ENCODE data around the gene SPRED1.

Gene SPRED1

DNA sequence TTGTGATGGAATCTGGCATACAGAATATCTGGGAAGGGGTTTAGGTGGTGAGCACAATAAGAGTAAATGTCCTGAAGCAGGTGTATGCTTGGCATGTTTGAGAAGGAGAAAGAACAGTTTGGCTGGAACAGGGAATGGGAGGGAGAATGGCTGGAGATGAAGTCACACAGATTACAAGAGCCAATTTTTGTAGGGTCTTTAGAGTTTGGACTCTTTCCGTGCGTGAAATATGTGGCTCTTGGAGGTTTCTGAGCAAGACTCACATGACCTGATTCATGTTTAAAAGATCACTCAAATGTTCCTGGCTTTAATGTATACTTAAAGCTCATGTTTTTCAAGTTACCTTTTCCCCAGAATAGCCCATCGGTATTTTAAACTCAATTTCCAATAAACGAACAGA lies 32.8 kb downstream of the SPRED1 start:
- no peak for DNase-seq

GRCh38 chr15:38294126-38294525 lies 41.5 kb downstream of the SPRED1 start:
- no peak for DNase-seq

GRCh38 chr15:38297623-38298388 lies 45.2 kb downstream of the SPRED1 start:
- DNase-seq: no peak

- no peak for DNase-seq
Observed at GRCh38 chr15:38299216-38299615, 46.6 kb downstream of the SPRED1 start.

DNA sequence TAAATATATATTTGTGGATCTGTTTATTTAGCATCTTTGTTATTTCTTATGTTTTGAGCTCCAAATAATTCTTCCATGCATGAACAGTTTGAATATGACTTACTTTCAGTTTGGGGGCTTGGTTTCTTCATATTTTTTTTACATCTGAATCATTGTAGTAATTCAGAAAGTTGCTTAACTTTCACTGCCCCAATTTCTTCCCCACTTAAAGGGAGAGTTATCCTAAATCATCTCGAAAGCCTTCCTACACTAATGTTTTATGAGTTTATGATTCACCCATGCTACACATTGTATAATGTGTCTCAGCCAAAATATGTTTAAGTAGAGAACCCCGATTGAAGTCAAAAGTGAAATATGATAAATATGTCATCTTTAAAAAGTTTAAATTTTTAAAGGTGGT lies 47.8 kb downstream of the SPRED1 start:
- no peak for DNase-seq

DNA sequence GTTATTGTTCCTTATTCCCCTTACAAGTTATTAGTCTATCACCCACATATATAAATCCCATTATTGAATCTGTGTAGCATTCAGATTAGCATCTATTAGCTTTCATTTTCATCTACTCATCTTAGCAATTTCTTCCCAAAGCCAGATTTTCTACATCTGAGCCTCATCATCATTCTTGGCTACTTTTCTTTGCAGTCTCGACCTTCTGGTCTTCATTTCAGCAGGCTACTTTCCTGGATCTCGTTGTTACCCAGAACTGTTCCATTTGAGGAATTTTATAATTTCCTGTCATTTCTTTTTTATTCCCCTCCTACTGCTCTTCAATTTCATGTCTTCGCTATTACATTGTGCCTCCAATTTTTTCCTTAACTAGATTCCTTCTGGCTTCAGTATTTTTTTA lies 51.8 kb downstream of the SPRED1 start:
- DNase-seq: no peak

GRCh38 chr15:38307251-38307650 lies 54.6 kb downstream of the SPRED1 start:
- DNase-seq: no peak

GRCh38 chr15:38307861-38308641 lies 55.4 kb downstream of the SPRED1 start:
- DNase-seq: no peak

GRCh38 chr15:38308797-38309196 lies 56.2 kb downstream of the SPRED1 start:
- DNase-seq: no peak

- DNase-seq: no peak
Observed at GRCh38 chr15:38312190-38312589, 59.6 kb downstream of the SPRED1 start.

GRCh38 chr15:38316311-38316710 lies 63.7 kb downstream of the SPRED1 start:
- no peak for DNase-seq

- no peak for DNase-seq
Observed at GRCh38 chr15:38320181-38320580, 67.5 kb downstream of the SPRED1 start.

DNA sequence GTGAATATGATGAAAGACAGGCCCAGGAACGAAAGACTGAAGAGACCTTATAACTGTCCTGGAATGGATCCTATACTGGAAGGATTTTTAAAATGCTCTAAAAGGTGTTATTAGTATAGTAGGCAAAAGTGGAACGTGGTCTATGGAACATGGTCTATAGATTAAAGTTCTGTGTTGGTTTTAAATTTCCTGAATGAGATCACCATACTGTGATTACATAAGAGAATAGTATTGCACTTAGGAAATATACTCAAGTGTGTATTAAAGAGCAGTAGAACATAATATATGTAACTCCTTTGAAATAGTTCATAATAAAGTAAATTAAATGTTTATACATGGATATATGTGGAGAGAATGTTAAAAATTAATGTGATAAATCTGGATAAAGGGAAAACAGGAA lies 68.2 kb downstream of the SPRED1 start:
- DNase-seq: no peak

- no peak for DNase-seq
Observed at GRCh38 chr15:38323895-38324294, 71.3 kb downstream of the SPRED1 start.

- no peak for DNase-seq
Observed at GRCh38 chr15:38324939-38325647, 72.5 kb downstream of the SPRED1 start.

DNA sequence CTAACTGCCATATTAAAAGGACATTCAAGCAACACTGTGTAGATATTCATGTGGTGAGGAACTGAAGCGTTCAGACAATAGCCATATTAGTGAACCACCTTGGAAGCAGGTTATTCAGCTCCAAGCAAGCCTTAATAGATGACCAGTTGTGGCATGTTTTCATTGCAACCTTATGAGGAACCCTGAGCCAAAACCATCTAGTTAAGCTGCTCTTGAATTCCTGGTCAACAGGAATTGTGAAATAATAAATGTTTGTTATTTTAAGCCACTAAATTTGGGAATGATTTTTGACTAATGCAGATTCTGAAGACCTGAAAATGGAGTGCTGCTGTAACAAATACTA lies 73.0 kb downstream of the SPRED1 start:
- no peak for DNase-seq

- no peak for DNase-seq
Observed at GRCh38 chr15:38332711-38333110, 80.1 kb downstream of the SPRED1 start.

- DNase-seq: no peak
Observed at GRCh38 chr15:38335116-38335515, 82.5 kb downstream of the SPRED1 start.

DNA sequence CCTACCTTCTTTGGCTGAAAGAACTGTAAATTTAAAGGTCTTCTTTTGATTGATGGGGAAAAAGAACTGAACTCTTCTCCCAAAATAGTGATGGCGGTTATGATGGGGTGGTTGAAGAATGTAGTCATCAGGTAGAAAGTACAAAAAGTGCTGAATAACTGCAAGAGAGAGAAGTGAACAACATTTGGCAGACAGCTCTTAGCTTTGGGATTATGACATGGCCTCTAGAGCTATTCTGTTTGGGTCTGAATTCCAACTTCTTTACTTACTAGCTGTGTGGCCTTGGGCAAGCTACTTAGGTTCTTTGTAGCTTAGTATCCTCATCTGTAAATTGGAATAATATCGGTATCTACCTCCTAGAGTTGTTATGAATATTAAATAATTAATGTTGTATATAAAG lies 91.7 kb downstream of the SPRED1 start:
- no peak for DNase-seq

- no peak for DNase-seq
Observed at GRCh38 chr15:38349251-38349650, 96.6 kb downstream of the SPRED1 start.

- DNase-seq: no peak
Observed at GRCh38 chr15:38351466-38351865, 98.8 kb downstream of the SPRED1 start.

DNA sequence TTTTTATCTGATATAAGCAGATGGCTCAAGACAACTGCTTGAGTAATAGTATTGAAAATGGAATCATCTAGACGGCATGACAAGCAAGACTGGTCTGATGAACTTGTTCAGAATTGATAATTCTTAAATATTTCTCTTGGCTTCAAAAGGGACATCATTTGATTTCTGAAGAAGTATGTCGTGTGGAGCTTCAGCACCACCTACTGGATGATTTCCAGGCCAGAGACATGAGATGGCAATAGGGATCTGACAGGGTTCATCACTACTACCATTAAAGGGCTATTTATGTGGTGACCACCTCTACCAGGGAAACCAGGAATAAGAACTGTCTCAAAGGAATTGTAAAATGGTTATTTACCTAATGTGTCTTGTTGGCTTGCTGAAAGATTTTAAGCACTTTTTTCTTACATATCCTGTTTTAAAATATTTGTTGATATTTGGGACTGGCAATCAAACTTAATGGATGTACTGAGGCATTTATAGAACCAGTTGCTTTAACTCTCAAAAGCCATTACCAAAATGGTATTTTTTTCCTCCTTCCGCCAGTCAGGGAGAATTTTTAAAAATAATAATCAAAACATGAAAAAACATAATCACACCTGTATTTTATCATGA lies 101.8 kb downstream of the SPRED1 start:
- DNase-seq: peak; percentile 44

DNA sequence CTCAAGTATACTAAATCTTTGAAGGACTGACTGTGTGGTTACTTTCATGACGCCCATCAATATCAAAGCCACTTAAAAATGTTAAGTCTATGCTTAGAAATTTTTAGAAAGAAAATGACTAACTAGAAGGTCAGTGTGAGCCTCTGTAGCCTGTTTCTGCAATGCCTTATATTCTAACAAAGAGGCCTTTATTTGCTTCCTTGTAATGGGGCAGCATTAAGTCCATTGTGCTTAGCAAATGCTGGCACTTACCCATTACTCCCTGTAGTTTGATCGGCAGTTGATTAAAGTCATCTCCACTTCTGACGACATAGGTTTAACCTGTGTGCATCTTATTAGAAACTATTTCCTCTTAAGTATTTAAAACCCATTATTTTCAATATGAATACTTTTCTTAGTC lies 109.7 kb downstream of the SPRED1 start:
- DNase-seq: no peak

- DNase-seq: no peak
Observed at GRCh38 chr15:38367476-38367875, 114.8 kb downstream of the SPRED1 start.
